Peyer's patch (tissue), 4 donors: Measurements from ENCODE around the gene SPECC1L. TPM values are rescaled to one million over a fixed set of nuclear protein-coding genes. Genes with fewer than 3 reads are reported as not detected.

ENCODE experiments used
- DNase-seq, 3 donors: peaks; one replicate each; pipeline ENCODE4 v3.0.0-alpha.2; 2017 to 2019
- H3K27ac ChIP-seq, 4 donors: fragments of 200-600 bp; sonication (generic); one replicate each; pipeline ENCODE4 v1.5.1; 2016 to 2019
- H3K27me3 ChIP-seq, 2 donors: fragments of 200-600 bp; sonication (generic); one replicate each; pipeline ENCODE4 v1.5.1; 2019
- H3K36me3 ChIP-seq, 3 donors: fragments of 200-600 bp; sonication (generic); one replicate each; pipeline ENCODE4 v1.5.1; 2016 to 2019
- H3K4me1 ChIP-seq, 4 donors: fragments of 200-600 bp; sonication (generic); one replicate each; pipeline ENCODE4 v1.5.1; 2016 to 2019
- H3K4me3 ChIP-seq, 4 donors: fragments of 200-600 bp; sonication (generic); 1 replicate in 3 of 4; 2 replicates in 1 of 4; pipeline ENCODE4 v1.5.1; 2016 to 2019; ENCODE audit warnings: mild to moderate bottlenecking in 1 of 4
- H3K9me3 ChIP-seq, 4 donors: fragments of 200-600 bp; sonication (generic); one replicate each; pipeline ENCODE4 v1.5.1; 2016 to 2019; ENCODE audit warnings: mild to moderate bottlenecking in 1 of 4
- CTCF ChIP-seq, 6 experiments: fragments of 450-650 bp in 4 of 6; fragments of 200-600 bp in 2 of 6; sonication (generic) in 1 of 6; IDR thresholded peaks; one replicate each; pipeline ENCODE4 v1.5.1; 2017 to 2019; ENCODE audit warnings: antibody characterized with exemption in 6 of 6, mild to moderate bottlenecking in 3 of 6, moderate library complexity in 1 of 6
- POLR2A ChIP-seq, 2 donors: fragments of 450-650 bp; IDR thresholded peaks; one replicate each; pipeline ENCODE4 v1.5.1; 2017; ENCODE audit warnings: antibody characterized with exemption in 2 of 2, mild to moderate bottlenecking in 2 of 2, moderate library complexity in 2 of 2
- total RNA-seq, 4 donors: library from RNA; depleted of rRNA; stranded (reverse); fragments of >200 nt; gene quantifications; one replicate each; pipeline ENCODE4 v1.1.0, GENCODE V29; 2016

Gene SPECC1L
- total RNA-seq, 4 donors from 2014 or later, result 24.2 to 147 (median 34.4) TPM

- TF ChIP-seq POLR2A (IDR thresholded peaks at IDR 0.05) (no peak), CTCF (IDR thresholded peaks at IDR 0.05) (no peak)
- DNase-seq, result no peak
- Histone ChIP-seq H3K9me3 (no peaks in the 10 kb centered on the region), H3K27me3 (no peaks in the 10 kb centered on the region), H3K36me3 (peaks cover 0 to 60% (median 5%) of the 10 kb centered on the region in 3 donors), H3K4me3 (no peak overlapping the region), H3K27ac (no peak overlapping the region), H3K4me1 (no peaks in the 10 kb centered on the region)
Measured at GRCh38 chr22:24376002-24376401, 105.4 kb downstream of the SPECC1L start.

- no peaks in the 10 kb centered on the region for H3K27me3 ChIP-seq
- H3K27ac ChIP-seq, result no peak overlapping the region
- H3K36me3 ChIP-seq, result peaks cover 0 to 57% (median 5%) of the 10 kb centered on the region in 3 donors
- DNase-seq, result no peak
- TF ChIP-seq CTCF (IDR thresholded peaks at IDR 0.05) (no peak), POLR2A (IDR thresholded peaks at IDR 0.05) (no peak)
- no peak overlapping the region for H3K4me3 ChIP-seq
- no peaks in the 10 kb centered on the region for H3K9me3 ChIP-seq
- H3K4me1 ChIP-seq, result no peaks in the 10 kb centered on the region
Measured at GRCh38 chr22:24376586-24376985, 106.0 kb downstream of the SPECC1L start.

GRCh38 chr22:24379536-24379935 is 108.9 kb downstream of the SPECC1L start:
- H3K4me1 ChIP-seq, result no peaks in the 10 kb centered on the region
- H3K36me3 ChIP-seq, result peaks cover 0 to 47% (median 0%) of the 10 kb centered on the region in 3 donors
- TF ChIP-seq POLR2A (IDR thresholded peaks at IDR 0.05) (no peak), CTCF (IDR thresholded peaks at IDR 0.05) (no peak)
- no peak for DNase-seq
- no peaks in the 10 kb centered on the region for H3K27me3 ChIP-seq
- H3K9me3 ChIP-seq, result no peaks in the 10 kb centered on the region
- H3K27ac ChIP-seq, result no peak overlapping the region
- no peak overlapping the region for H3K4me3 ChIP-seq

- Histone ChIP-seq H3K27me3 (no peaks in the 10 kb centered on the region), H3K4me3 (no peak overlapping the region), H3K9me3 (no peaks in the 10 kb centered on the region), H3K27ac (no peak overlapping the region), H3K4me1 (no peaks in the 10 kb centered on the region), H3K36me3 (peaks cover 0 to 41% (median 0%) of the 10 kb centered on the region in 3 donors)
- TF ChIP-seq CTCF (IDR thresholded peaks at IDR 0.05) (no peak), POLR2A (IDR thresholded peaks at IDR 0.05) (no peak)
- DNase-seq, result no peak
Measured at GRCh38 chr22:24380220-24380904, 109.7 kb downstream of the SPECC1L start.

GRCh38 chr22:24380905-24381230 is 110.2 kb downstream of the SPECC1L start:
- Histone ChIP-seq H3K9me3 (no peaks in the 10 kb centered on the region), H3K27me3 (no peaks in the 10 kb centered on the region), H3K27ac (no peak overlapping the region), H3K36me3 (peaks cover 0 to 38% (median 0%) of the 10 kb centered on the region in 3 donors), H3K4me3 (no peak overlapping the region), H3K4me1 (no peaks in the 10 kb centered on the region)
- DNase-seq, result no peak
- TF ChIP-seq CTCF (IDR thresholded peaks at IDR 0.05) (no peak), POLR2A (IDR thresholded peaks at IDR 0.05) (no peak)
